Heart left ventricle (tissue), 16 donors: ENCODE measurements around the gene KCNQ2. TPM values are rescaled to one million over a fixed set of nuclear protein-coding genes. Genes with fewer than 3 reads are reported as not detected.
"Not testable (repeated sequence)": the region's sequence is repeated elsewhere in the genome, so short reads cannot be mapped to it uniquely, and the experiment has no call there.

Experiments used
- ATAC-seq, 4 donors: fragments of 200-7000 bp; cut with Tn5 transposase; one replicate each; pipeline ENCODE4 v1.9.1; 2020 to 2022; ENCODE audit warnings: moderate library complexity in 4 of 4, mild to moderate bottlenecking in 3 of 4, moderate number of reproducible peaks in 1 of 4
- DNase-seq, 5 donors: peaks; one replicate each; pipeline ENCODE4 v3.0.0-alpha.2; 2020
- H3K27ac ChIP-seq, 12 donors: fragments of 200-600 bp; sonication (generic) in 4 of 12; one replicate each; pipeline versions ENCODE4 v1.5.0 to v1.8.0; 2016 to 2022; ENCODE audit warnings: mild to moderate bottlenecking in 2 of 12
- H3K27me3 ChIP-seq, 9 donors: fragments of 200-600 bp; sonication (generic) in 2 of 9; one replicate each; pipeline versions ENCODE4 v1.5.1 to v1.8.0; 2016 to 2022; ENCODE audit warnings: mild to moderate bottlenecking in 3 of 9
- H3K36me3 ChIP-seq, 9 donors: fragments of 200-600 bp; sonication (generic) in 2 of 9; one replicate each; pipeline versions ENCODE4 v1.5.0 to v1.8.0; 2018 to 2022; ENCODE audit warnings: mild to moderate bottlenecking in 2 of 9
- H3K4me1 ChIP-seq, 12 donors: fragments of 200-600 bp; sonication (generic) in 4 of 12; one replicate each; pipeline versions ENCODE4 v1.5.0 to v1.8.0; 2016 to 2022; ENCODE audit warnings: mild to moderate bottlenecking in 3 of 12
- H3K4me3 ChIP-seq, 12 donors: fragments of 200-600 bp; sonication (generic) in 4 of 12; one replicate each; pipeline versions ENCODE4 v1.5.0 to v1.8.0; 2017 to 2022; ENCODE audit warnings: mild to moderate bottlenecking in 9 of 12, moderate library complexity in 4 of 12
- H3K9me3 ChIP-seq, 12 donors: fragments of 200-600 bp; sonication (generic) in 4 of 12; one replicate each; pipeline versions ENCODE4 v1.5.0 to v1.8.0; 2016 to 2022; ENCODE audit warnings: mild to moderate bottlenecking in 1 of 12
- POLR2A ChIP-seq, 2 donors: fragments of 450-650 bp; IDR thresholded peaks; one replicate each; pipeline ENCODE4 v1.6.1; 2017; ENCODE audit warnings: antibody characterized with exemption in 2 of 2, mild to moderate bottlenecking in 2 of 2, moderate library complexity in 2 of 2
- WGBS, 4 donors: extraction: QIAGEN DNeasy Blood & Tissue Kit in 2 of 4; methylation state at CpG; one replicate each; pipeline versions ENCODE4 v1.1.5 to v1.1.7; 2013 to 2018; 5-methylcytosine and 5-hydroxymethylcytosine counted together
- intact Hi-C, 10 donors: fragments of 100-400 bp; cut with DNase I; formaldehyde crosslinking; loops; one replicate each; pipeline versions ENCODE4 v1.11.1 to v1.14.2; 2022
- polyA plus RNA-seq, 2 donors: library from polyadenylated mRNA; stranded (reverse); fragments of 200-250 nt; gene quantifications; one replicate each; pipeline ENCODE4 v1.2.3, GENCODE V29; 2013
- total RNA-seq, 9 donors: library from RNA; depleted of rRNA in 2 of 9; stranded (reverse); fragments of >200 nt in 2 of 9; fragmentation: NEBNext Ultra II Directional in 3 of 9; extraction: Animal tissue kit (Norgen Biotek cat#: 25700) in 3 of 9; gene quantifications; one replicate each; pipeline versions ENCODE4 v1.1.0 to v1.2.4, GENCODE V29; 2016 to 2023
- TF ChIP-seq, protein P1 (sequence below), 12 donors: fragments of 200-600 bp; sonication (generic) in 4 of 12; IDR thresholded peaks; one replicate each; pipeline versions ENCODE4 v1.5.0 to v1.8.0; 2018 to 2022; ENCODE audit warnings: antibody characterized with exemption in 12 of 12, mild to moderate bottlenecking in 5 of 12
- donor health status: ischemic (EF 13 %, LVEDD 7.1; RV severe dilation, severe dysfunction).
- donor health status: healthy with polysubstance abuse.
- donor health status: DM: no; HTN: yes; CAD: no.
- donor health status: DM: no; HTN: no; CAD: no.
- donor health status: ischemic (EF 25% LVEDD 6.9; RV normal size, moderate dysfunction).
- donor health status: ischemic (EF 25% LVEDD 5.7; RV mildly dilated, moderate dysfunction).
- donor health status: healthy.
- donor health status: DM: yes; HTN: yes; CAD: no.
- donor health status: ischemic (EF 35%, LVEDD 5.7; RV mildly dilated, moderate dysfunction).
- donor health status: nonischemic (EF 11% LVEDD 7.7; RV severe dilation, severe dysfunction).
- donor health status: DM: yes; HTN: yes; CAD: no.
- donor health status: PGD.
- donor health status: ischemic (EF 29% LVEDD 5.4; RV normal size, mild dysfunction).
- donor health status: nonischemic (EF 23%, LVEDD 6.1; RV moderate dilation, normal function).

The KCNQ2 gene
- total and polyA plus RNA-seq, 11 donors = 0.06 to 2.6 (median 0.65) TPM; not detected in 7

DNA sequence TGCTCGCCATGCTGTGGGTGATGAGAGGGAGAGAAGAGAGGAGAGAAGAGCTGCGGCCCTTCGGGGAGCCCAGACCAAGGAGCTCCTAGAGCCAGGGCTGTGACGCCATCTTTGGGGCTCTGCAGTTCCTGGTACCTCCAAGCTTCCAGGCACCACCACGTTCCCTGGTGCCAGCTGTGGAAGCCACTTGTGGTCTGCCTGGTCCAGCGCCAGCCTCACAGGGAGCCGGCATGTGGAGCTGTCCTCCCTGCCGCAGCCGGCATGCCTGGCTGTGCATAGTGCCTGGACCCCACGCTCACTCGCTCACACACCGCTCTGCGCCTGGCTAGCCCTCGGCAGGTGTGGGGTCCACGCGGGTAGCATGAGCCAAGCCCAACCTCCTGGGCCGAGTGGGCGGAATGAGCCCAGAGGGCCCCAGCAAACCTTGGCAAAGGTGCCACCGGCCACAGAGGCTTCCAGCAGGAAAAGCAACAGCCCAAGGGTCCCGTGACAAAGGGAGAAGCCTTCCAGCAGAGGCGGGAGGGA is 92.0 kb downstream of the KCNQ2 start:
- ATAC-seq (no peak), DNase-seq (no peak)
- Histone ChIP-seq H3K4me3 (no peak overlapping the region), H3K27me3 (peaks cover 11 to 72% (median 28%) of the 10 kb centered on the region in 9 donors), H3K9me3 (peaks cover 0 to 5% (median 1%) of the 10 kb centered on the region in 12 donors), H3K27ac (no peak overlapping the region), H3K36me3 (no peaks in the 10 kb centered on the region), H3K4me1 (peaks cover 0 to 4% (median 0%) of the 10 kb centered on the region in 12 donors)
- intact Hi-C loops = loop anchor here in 4 of 10 donors (2.0 to 10.0 kb wide), 3 partner anchors 72 to 326 kb away; no protein-coding TSS in a partner anchor
- no peak for TF ChIP-seq POLR2A (IDR thresholded peaks at IDR 0.05)
- TF ChIP-seq, protein P1, sequence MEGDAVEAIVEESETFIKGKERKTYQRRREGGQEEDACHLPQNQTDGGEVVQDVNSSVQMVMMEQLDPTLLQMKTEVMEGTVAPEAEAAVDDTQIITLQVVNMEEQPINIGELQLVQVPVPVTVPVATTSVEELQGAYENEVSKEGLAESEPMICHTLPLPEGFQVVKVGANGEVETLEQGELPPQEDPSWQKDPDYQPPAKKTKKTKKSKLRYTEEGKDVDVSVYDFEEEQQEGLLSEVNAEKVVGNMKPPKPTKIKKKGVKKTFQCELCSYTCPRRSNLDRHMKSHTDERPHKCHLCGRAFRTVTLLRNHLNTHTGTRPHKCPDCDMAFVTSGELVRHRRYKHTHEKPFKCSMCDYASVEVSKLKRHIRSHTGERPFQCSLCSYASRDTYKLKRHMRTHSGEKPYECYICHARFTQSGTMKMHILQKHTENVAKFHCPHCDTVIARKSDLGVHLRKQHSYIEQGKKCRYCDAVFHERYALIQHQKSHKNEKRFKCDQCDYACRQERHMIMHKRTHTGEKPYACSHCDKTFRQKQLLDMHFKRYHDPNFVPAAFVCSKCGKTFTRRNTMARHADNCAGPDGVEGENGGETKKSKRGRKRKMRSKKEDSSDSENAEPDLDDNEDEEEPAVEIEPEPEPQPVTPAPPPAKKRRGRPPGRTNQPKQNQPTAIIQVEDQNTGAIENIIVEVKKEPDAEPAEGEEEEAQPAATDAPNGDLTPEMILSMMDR (IDR thresholded peaks at IDR 0.05) = no peak
- WGBS, 4 donors = 84 to 92% (median 89%) methylated on average over 17 to 21 of the region's 21 CpGs

DNA sequence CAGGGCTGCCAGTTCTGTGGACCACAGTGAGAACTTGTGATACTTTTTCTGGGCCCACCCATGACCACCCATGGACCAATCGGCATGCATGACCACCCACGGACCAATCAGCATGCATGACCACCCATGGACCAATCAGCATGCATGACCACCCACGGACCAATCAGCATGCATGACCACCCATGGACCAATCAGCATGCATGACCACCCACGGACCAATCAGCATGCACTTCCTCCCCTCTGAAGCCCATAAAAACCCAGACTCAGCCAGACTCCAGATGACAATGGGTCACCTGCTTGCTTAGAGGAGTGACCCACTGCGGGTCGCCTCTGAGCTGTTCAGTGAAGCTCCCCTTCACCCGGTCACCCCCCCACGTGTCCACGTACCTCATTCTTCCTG is 92.6 kb downstream of the KCNQ2 start:
- WGBS, 4 donors = 77 to 85% (median 83%) methylated on average over 8 to 9 of the region's 9 CpGs

DNA sequence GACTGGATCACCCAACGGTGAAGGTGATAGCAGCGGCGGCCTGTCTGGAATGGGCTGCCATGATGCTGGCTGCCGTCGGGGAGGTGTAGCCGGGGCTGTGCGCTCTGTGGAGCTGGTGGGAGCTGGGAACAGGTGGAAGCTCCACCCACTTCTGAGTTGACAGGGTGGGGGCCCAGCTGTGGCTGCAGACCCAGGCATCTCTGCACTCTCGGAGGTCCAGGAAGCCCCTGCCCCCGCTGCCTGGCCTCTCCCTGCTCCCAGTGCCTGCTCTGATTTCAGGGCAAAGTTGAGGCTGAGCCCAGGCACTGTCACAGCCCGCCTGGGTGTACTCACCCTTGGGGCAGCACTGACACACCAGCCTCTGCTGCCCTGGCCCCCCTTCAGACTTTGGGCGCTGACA is 93.2 kb downstream of the KCNQ2 start:
- no peak overlapping the region for H3K27ac ChIP-seq

More for the DNA sequence above, 92.6 kb downstream of the KCNQ2 start:
- H3K36me3 ChIP-seq, DNase-seq, ATAC-seq, H3K27ac ChIP-seq, H3K4me3 ChIP-seq, H3K9me3 ChIP-seq, H3K4me1 ChIP-seq: not testable (repeated sequence)
- intact Hi-C loops = loop anchor here in 4 of 10 donors (2.0 to 10.0 kb wide), 3 partner anchors 71 to 325 kb away; no protein-coding TSS in a partner anchor
- peaks cover 11 to 76% (median 28%) of the 10 kb centered on the region in 9 donors for H3K27me3 ChIP-seq

DNA sequence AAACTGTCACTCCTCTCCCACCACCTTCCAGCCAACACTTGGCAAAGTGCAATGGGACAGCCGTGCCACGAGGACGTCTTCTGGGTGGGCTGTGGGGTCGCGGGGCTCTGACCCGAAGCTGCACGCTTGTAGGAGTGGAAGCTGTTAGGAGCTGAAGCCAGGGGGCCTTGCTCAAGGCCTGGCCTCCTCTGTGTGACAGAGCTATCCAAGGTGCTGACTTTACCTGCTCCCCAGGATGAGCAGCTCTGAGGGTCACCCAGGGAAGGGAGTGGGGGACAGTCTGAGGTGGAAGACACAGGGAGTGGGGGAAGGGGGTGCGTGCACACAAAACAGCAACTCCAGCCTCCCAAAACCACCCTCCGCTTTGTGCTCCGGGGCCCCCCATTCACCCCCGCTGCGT is 93.8 kb downstream of the KCNQ2 start:
- H3K4me1 ChIP-seq = peaks cover 0 to 4% (median 0%) of the 10 kb centered on the region in 12 donors
- no peak overlapping the region for H3K4me3 ChIP-seq
- intact Hi-C loops = no loop called here
- H3K36me3 ChIP-seq = no peaks in the 10 kb centered on the region
- WGBS, 4 donors = 57 to 70% (median 63%) methylated on average over 12 of the region's 12 CpGs
- peaks cover 11 to 82% (median 30%) of the 10 kb centered on the region in 9 donors for H3K27me3 ChIP-seq
- no peak overlapping the region for H3K27ac ChIP-seq
- ATAC-seq (no peak), DNase-seq (no peak)
- no peak for TF ChIP-seq POLR2A (IDR thresholded peaks at IDR 0.05)
- TF ChIP-seq, protein P1 (IDR thresholded peaks at IDR 0.05) = peak in 1 of 12 donors; percentile 4
- H3K9me3 ChIP-seq = no peaks in the 10 kb centered on the region

More for the DNA sequence above, 93.2 kb downstream of the KCNQ2 start:
- ATAC-seq = no peak
- 72 to 82% (median 78%) methylated on average over 8 to 11 of the region's 11 CpGs for WGBS, 4 donors
- H3K4me1 ChIP-seq = peaks cover 0 to 4% (median 0%) of the 10 kb centered on the region in 12 donors
- intact Hi-C loops = no loop called here
- no peak for DNase-seq
- H3K9me3 ChIP-seq = no peaks in the 10 kb centered on the region
- no peak overlapping the region for H3K4me3 ChIP-seq
- H3K27me3 ChIP-seq = peaks cover 11 to 78% (median 29%) of the 10 kb centered on the region in 9 donors
- H3K36me3 ChIP-seq = no peaks in the 10 kb centered on the region
- TF ChIP-seq, protein P1 (IDR thresholded peaks at IDR 0.05) = no peak
- no peak for TF ChIP-seq POLR2A (IDR thresholded peaks at IDR 0.05)
